ENCODE results near the gene ATP1A3.
A peak's percentile ranks its signal among the peaks of the same experiment; 100 is the strongest.
"Not testable (repeated sequence)": the region's sequence is repeated elsewhere in the genome, so short reads cannot be mapped to it uniquely, and the experiment has no call there.

The ATP1A3 gene

GRCh38 chr19:41993612-41994483, at the start of gene ATP1A3:
Gene ATP1A3 (minus strand): TSS chr19:41994230. CDS start chr19:41994076, 154 bp downstream.
- peak; percentile 65 for DNase-seq (ENCODE audit: low read depth)

GRCh38 chr19:42042455-42043170, 48.6 kb upstream of the ATP1A3 start:
- DNase-seq (ENCODE audit: low read depth), result no peak

- not testable (repeated sequence) for DNase-seq (ENCODE audit: low read depth)
These were observed 46.5 kb upstream of the ATP1A3 start for GRCh38 chr19:42040491-42040890.

GRCh38 chr19:42040031-42040430, 46.0 kb upstream of the ATP1A3 start:
- no peak for DNase-seq (ENCODE audit: low read depth)

- no peak for DNase-seq (ENCODE audit: low read depth)
These were observed 44.6 kb upstream of the ATP1A3 start for GRCh38 chr19:42038666-42039065.

GRCh38 chr19:42037649-42038048, 43.6 kb upstream of the ATP1A3 start:
- no peak for DNase-seq (ENCODE audit: low read depth)

GRCh38 chr19:42034640-42035391, 40.8 kb upstream of the ATP1A3 start:
- peak; percentile 22 for DNase-seq (ENCODE audit: low read depth)

- no peak for DNase-seq (ENCODE audit: low read depth)
These were observed 39.4 kb upstream of the ATP1A3 start for GRCh38 chr19:42033413-42033812.

- DNase-seq (ENCODE audit: low read depth), result no peak
These were observed 38.4 kb upstream of the ATP1A3 start for GRCh38 chr19:42032431-42032830.

GRCh38 chr19:42030645-42031440, 36.8 kb upstream of the ATP1A3 start:
- no peak for DNase-seq (ENCODE audit: low read depth)

GRCh38 chr19:42028304-42029216, 34.5 kb upstream of the ATP1A3 start:
- no peak for DNase-seq (ENCODE audit: low read depth)

- DNase-seq (ENCODE audit: low read depth), result no peak
These were observed 30.6 kb upstream of the ATP1A3 start for GRCh38 chr19:42024622-42025111.

GRCh38 chr19:42023943-42024260, 29.9 kb upstream of the ATP1A3 start:
- DNase-seq (ENCODE audit: low read depth), result no peak

GRCh38 chr19:42023121-42023942, 29.3 kb upstream of the ATP1A3 start:
- DNase-seq (ENCODE audit: low read depth), result no peak

GRCh38 chr19:42022616-42023015, 28.6 kb upstream of the ATP1A3 start:
- no peak for DNase-seq (ENCODE audit: low read depth)

- DNase-seq (ENCODE audit: low read depth), result no peak
These were observed 27.2 kb upstream of the ATP1A3 start for GRCh38 chr19:42021185-42021584.

GRCh38 chr19:42018503-42019193, 24.6 kb upstream of the ATP1A3 start:
- no peak for DNase-seq (ENCODE audit: low read depth)

GRCh38 chr19:42017040-42017439, 23.0 kb upstream of the ATP1A3 start:
- no peak for DNase-seq (ENCODE audit: low read depth)

GRCh38 chr19:42012747-42013146, 18.7 kb upstream of the ATP1A3 start:
- DNase-seq (ENCODE audit: low read depth), result not testable (repeated sequence)
